ENCODE data around the gene IFT20.

DNA sequence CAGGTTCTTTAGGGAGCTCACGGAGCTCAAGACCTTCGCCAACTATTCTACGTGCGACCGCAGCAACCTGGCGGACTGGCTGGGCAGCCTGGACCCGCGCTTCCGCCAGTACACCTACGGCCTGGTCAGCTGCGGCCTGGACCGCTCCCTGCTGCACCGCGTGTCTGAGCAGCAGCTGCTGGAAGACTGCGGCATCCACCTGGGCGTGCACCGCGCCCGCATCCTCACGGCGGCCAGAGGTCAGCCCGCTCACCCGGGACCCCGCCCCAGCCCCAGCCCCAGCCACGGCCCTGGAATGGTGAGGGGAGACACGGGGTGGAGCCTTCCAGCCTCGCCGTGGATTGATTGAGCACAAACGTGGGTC, 49.7 kb upstream of the IFT20 start:
- TF ChIP-seq CC2D1A (IDR thresholded peaks at IDR 0.05) (no peak), ZNF75A (CRISPR knock-in tag; IDR thresholded peaks at IDR 0.05) (no peak), POLR2A (conservative IDR thresholded peaks at IDR 0.05) (no peak), ADNP (tag; IDR thresholded peaks at IDR 0.05) (no peak), ZNF512 (tag; IDR thresholded peaks at IDR 0.05) (no peak), NFIC (IDR thresholded peaks at IDR 0.05) (no peak), ATF1 (CRISPR knock-in tag; IDR thresholded peaks at IDR 0.05) (no peak), ATF1 (tag; IDR thresholded peaks at IDR 0.05) (no peak)

Measured in K562 (cell line).